IPS-18a (cell line): ENCODE results near the gene PUM2.

Source experiments
- H3K27ac ChIP-seq: one replicate; pipeline ENCODE4 v1.5.1; 2013; ENCODE audit warnings: low read length
- H3K27me3 ChIP-seq: one replicate; pipeline ENCODE4 v1.6.1; 2013; ENCODE audit warnings: mild to moderate bottlenecking, low read length; ENCODE audit not compliant: control insufficient read depth, insufficient read depth
- H3K36me3 ChIP-seq: one replicate; pipeline ENCODE4 v1.6.1; 2013; ENCODE audit warnings: low read depth, low read length; ENCODE audit not compliant: control insufficient read depth
- H3K4me1 ChIP-seq: one replicate; pipeline ENCODE4 v1.6.1; 2013; ENCODE audit warnings: low read depth, low read length; ENCODE audit not compliant: control insufficient read depth
- H3K4me3 ChIP-seq: one replicate; pipeline ENCODE4 v1.5.1; 2013; ENCODE audit warnings: low read length
- H3K9ac ChIP-seq: one replicate; pipeline ENCODE4 v1.6.1; 2013; ENCODE audit warnings: mild to moderate bottlenecking, low read length, moderate library complexity
- H3K9me3 ChIP-seq: one replicate; pipeline ENCODE4 v1.6.1; 2013; ENCODE audit warnings: low read depth, low read length; ENCODE audit not compliant: control insufficient read depth

PUM2 gene

GRCh38 chr2:20208476-20208859 is 142.2 kb downstream of the PUM2 start:
- no peak overlapping the region for H3K4me3 ChIP-seq
- no peaks in the 10 kb centered on the region for H3K9me3 ChIP-seq
- H3K9ac ChIP-seq: no peak overlapping the region
- peaks cover 5% of the 10 kb centered on the region for H3K36me3 ChIP-seq
- no peak overlapping the region for H3K27ac ChIP-seq
- no peaks in the 10 kb centered on the region for H3K4me1 ChIP-seq
- no peaks in the 10 kb centered on the region for H3K27me3 ChIP-seq

GRCh38 chr2:20207051-20207450 is 143.6 kb downstream of the PUM2 start:
- H3K36me3 ChIP-seq: peaks cover 19% of the 10 kb centered on the region

DNA sequence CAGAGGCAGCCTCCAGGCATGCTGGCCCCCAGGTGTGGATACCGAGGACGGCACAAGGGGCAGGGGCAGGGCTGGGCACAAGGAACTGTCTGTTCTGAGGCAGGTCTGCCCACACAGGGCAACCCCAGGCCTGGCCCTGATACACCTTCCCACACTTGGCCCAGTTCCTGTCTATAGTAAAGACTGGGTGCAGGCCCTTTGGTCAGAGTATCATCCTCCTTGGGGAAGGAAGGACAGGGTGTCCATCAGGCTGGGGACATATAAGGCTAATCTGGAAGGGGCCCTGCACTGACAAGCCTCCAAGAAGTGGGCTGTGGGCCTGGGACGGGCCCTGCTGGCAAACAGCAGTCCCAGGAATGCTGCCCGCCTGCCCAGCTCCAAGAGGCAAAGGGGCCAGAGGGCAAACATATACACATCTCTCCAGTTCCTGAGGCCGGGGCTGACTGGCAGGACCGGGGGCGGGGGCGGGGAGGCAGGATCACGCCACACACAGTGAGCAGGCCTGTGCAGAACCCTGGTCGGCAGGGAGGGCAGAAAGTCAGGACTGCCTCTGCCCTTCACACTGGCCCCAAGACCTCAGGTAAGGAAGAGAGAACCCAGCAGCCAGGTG is 144.6 kb downstream of the PUM2 start:
- Histone ChIP-seq H3K4me3 (no peak overlapping the region), H3K9ac (no peak overlapping the region), H3K27ac (no peak overlapping the region)

More at GRCh38 chr2:20207051-20207450, 143.6 kb downstream of the PUM2 start:
- Histone ChIP-seq H3K27me3 (no peaks in the 10 kb centered on the region), H3K4me3 (no peak overlapping the region), H3K9ac (no peak overlapping the region), H3K4me1 (no peaks in the 10 kb centered on the region), H3K9me3 (no peaks in the 10 kb centered on the region), H3K27ac (no peak overlapping the region)

DNA sequence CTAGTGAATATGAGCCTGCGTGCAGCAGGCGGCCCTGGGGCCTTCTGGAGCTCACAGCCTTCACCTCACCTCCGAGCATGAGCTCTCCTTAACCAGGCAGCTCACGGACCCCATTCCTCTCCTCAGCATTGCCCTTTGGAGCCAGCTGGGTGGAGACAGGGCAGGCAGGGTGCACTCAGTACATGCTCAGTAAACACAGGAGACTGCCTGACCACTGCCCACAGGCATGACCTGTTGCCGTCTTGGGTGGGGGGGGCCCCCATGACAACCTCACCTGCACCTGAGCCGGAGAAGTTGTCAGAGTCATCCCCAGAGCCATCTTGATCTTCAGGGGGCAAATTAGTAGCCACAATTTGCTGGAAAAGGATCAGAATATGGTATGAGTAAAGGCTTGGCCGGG is 145.6 kb downstream of the PUM2 start:
- H3K9ac ChIP-seq: no peak overlapping the region
- peaks cover 32% of the 10 kb centered on the region for H3K36me3 ChIP-seq
- H3K9me3 ChIP-seq: no peaks in the 10 kb centered on the region
- H3K4me3 ChIP-seq: no peak overlapping the region
- no peaks in the 10 kb centered on the region for H3K27me3 ChIP-seq
- no peak overlapping the region for H3K27ac ChIP-seq
- H3K4me1 ChIP-seq: no peaks in the 10 kb centered on the region

More for the DNA sequence above, 144.6 kb downstream of the PUM2 start:
- peaks cover 28% of the 10 kb centered on the region for H3K36me3 ChIP-seq
- no peaks in the 10 kb centered on the region for H3K27me3 ChIP-seq
- H3K9me3 ChIP-seq: no peaks in the 10 kb centered on the region
- H3K4me1 ChIP-seq: no peaks in the 10 kb centered on the region

DNA sequence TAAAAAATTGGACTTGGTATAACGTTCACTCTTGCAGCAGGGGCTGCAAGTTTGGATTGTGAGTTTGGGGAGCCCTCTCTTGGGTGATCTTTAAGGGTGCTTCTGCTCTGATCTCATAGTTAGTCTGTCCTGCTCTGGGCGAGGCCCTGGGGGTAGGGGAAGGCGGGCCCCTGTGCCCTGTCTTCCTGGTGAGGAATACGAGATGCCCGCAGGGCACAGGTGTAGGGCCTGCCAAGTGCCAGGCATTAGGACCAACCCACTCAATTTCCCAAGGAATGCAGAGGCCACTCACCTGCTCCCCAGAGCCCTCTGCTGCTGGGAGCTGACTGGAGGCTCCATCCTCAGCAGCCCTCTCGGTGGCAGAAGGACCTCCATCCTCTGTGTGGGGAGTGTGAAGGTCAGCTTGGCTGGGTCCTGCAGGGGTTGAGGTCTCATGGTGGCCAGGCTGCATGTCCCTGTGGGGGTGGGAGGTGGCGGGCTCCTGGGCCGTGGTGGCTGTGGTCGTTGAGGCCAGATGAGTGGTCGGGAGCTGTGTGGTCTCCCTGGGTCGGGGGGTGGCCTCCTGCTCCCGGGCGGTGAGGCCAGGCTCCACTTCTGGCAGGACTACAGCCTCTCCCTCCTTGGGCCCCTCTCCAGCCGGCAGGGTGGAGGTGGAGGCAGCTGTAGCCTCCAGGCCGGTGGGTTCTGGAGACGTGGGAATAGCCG is 147.0 kb downstream of the PUM2 start:
- Histone ChIP-seq H3K36me3 (peaks cover 32% of the 10 kb centered on the region), H3K4me1 (no peaks in the 10 kb centered on the region)

DNA sequence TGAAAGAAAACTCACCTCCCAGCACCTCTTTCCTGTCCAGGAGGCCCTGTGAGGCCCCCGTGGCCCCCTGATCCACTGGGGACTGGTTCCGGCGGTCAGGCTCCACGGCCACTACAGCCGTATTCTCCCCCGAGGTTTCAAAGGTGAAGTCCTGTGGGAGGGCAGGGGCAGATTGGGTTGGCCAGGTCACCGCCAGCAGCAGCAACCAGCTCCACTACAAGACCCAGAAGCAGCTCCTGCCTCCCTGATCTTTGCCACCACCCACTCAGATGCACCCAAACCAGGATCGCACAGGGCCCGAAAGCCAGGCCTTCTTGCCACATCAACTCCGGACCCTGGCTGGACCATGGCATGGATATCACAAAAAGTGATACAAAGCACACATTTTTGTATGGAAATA is 147.6 kb downstream of the PUM2 start:
- no peak overlapping the region for H3K27ac ChIP-seq
- no peaks in the 10 kb centered on the region for H3K9me3 ChIP-seq
- no peak overlapping the region for H3K9ac ChIP-seq
- no peak overlapping the region for H3K4me3 ChIP-seq
- peaks cover 32% of the 10 kb centered on the region for H3K36me3 ChIP-seq
- H3K4me1 ChIP-seq: no peaks in the 10 kb centered on the region
- no peaks in the 10 kb centered on the region for H3K27me3 ChIP-seq

More for the DNA sequence above, 147.0 kb downstream of the PUM2 start:
- H3K4me3 ChIP-seq: no peak overlapping the region
- no peaks in the 10 kb centered on the region for H3K27me3 ChIP-seq
- no peak overlapping the region for H3K9ac ChIP-seq
- no peaks in the 10 kb centered on the region for H3K9me3 ChIP-seq
- H3K27ac ChIP-seq: no peak overlapping the region

GRCh38 chr2:20201671-20202070 is 149.0 kb downstream of the PUM2 start:
- Histone ChIP-seq H3K27me3 (no peaks in the 10 kb centered on the region), H3K27ac (no peak overlapping the region), H3K9ac (no peak overlapping the region), H3K4me1 (no peaks in the 10 kb centered on the region), H3K9me3 (no peaks in the 10 kb centered on the region), H3K4me3 (no peak overlapping the region), H3K36me3 (peaks cover 32% of the 10 kb centered on the region)

DNA sequence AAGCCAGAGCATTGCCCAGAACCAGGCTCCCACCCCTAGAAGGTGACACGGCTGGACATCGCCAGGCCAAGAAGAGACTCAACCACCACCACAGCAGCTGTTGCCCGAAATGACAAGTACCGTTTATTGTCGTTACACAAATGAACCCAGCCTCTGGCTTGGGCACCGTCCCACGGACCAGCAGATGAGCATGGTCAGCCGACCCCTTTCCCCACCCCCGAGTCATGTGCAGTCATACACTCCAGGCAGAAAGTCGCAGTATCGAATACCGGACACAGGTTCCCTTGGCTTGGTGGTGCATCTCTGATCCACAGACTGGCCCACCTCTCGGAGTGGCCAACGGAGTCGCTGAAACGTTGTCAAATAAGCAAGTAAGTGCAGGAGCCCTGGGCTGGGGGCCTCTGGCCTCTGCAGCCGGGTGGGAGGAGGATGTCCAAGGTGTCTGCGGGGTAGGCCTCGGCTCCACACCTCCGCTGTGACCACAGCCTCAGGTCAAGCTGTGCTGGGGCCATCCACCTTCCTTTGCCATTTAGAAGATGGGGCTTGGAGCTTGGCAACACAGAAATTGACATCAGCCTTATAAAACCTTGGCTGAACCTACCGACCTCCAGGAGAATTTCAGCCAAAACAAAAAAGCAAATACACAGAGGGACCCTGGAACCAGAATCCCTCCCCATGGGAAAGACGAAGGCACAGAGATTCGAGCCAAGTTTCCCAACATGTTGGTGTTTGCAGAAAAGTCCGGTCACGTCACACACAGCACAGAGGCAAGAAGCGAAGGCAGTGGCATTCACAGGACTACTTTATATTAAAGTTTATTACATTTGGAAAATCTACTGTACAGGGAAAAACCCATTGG is 149.7 kb downstream of the PUM2 start:
- H3K4me3 ChIP-seq: no peak overlapping the region
- H3K27ac ChIP-seq: no peak overlapping the region
- H3K36me3 ChIP-seq: peaks cover 32% of the 10 kb centered on the region
- no peak overlapping the region for H3K9ac ChIP-seq
- no peaks in the 10 kb centered on the region for H3K27me3 ChIP-seq
- H3K4me1 ChIP-seq: no peaks in the 10 kb centered on the region
- no peaks in the 10 kb centered on the region for H3K9me3 ChIP-seq

- no peak overlapping the region for H3K9ac ChIP-seq
- H3K36me3 ChIP-seq: peaks cover 32% of the 10 kb centered on the region
- H3K4me3 ChIP-seq: no peak overlapping the region
- no peaks in the 10 kb centered on the region for H3K9me3 ChIP-seq
- no peaks in the 10 kb centered on the region for H3K27me3 ChIP-seq
- H3K27ac ChIP-seq: no peak overlapping the region
- no peaks in the 10 kb centered on the region for H3K4me1 ChIP-seq
Measured at GRCh38 chr2:20199633-20200270, 150.9 kb downstream of the PUM2 start.

- H3K4me1 ChIP-seq: no peaks in the 10 kb centered on the region
- H3K27ac ChIP-seq: no peak overlapping the region
- H3K9ac ChIP-seq: no peak overlapping the region
- H3K4me3 ChIP-seq: no peak overlapping the region
- no peaks in the 10 kb centered on the region for H3K9me3 ChIP-seq
- no peaks in the 10 kb centered on the region for H3K27me3 ChIP-seq
- H3K36me3 ChIP-seq: peaks cover 32% of the 10 kb centered on the region
Measured at GRCh38 chr2:20198796-20199632, 151.6 kb downstream of the PUM2 start.
